H9 (cell line): Measurements from ENCODE around the gene VTN. TPM values are rescaled to one million over a fixed set of nuclear protein-coding genes. Genes with fewer than 3 reads are reported as not detected.
A peak's percentile ranks its signal among the peaks of the same experiment; 100 is the strongest.

ENCODE experiments used
- DNase-seq: peaks from one replicate; pipeline ENCODE4 v3.0.0-alpha.2; 2017
- H2AFZ ChIP-seq: one replicate; pipeline ENCODE4 v1.6.1; 2013; ENCODE audit warnings: mild to moderate bottlenecking, low read length, control low read depth, moderate library complexity
- H2AK5ac ChIP-seq: 2 replicates; pipeline ENCODE4 v1.6.1; 2013; ENCODE audit warnings: low read length, control low read depth, mixed read lengths; ENCODE audit not compliant: insufficient read length
- H2BK120ac ChIP-seq: one replicate; pipeline ENCODE4 v1.6.1; 2013; ENCODE audit warnings: low read depth, mild to moderate bottlenecking, low read length, control low read depth, inconsistent platforms; ENCODE audit not compliant: poor library complexity, severe bottlenecking
- H2BK12ac ChIP-seq: 2 replicates; pipeline ENCODE4 v1.6.1; 2013; ENCODE audit warnings: low read length, control low read depth, mixed read lengths, low read depth; ENCODE audit not compliant: insufficient read length
- H2BK15ac ChIP-seq: 2 replicates; pipeline ENCODE4 v1.6.1; 2013; ENCODE audit warnings: low read depth, low read length, control low read depth
- H2BK20ac ChIP-seq: one replicate; pipeline ENCODE4 v1.6.1; 2013; ENCODE audit warnings: low read depth, mild to moderate bottlenecking, low read length, control low read depth, inconsistent platforms; ENCODE audit not compliant: poor library complexity, severe bottlenecking
- H2BK5ac ChIP-seq: 2 replicates; pipeline ENCODE4 v1.6.1; 2013; ENCODE audit warnings: low read length, control low read depth, mixed read lengths; ENCODE audit not compliant: insufficient read length
- H3K14ac ChIP-seq: 2 replicates; pipeline ENCODE4 v1.6.1; 2013; ENCODE audit warnings: low read length, control low read depth; ENCODE audit not compliant: insufficient read depth
- H3K18ac ChIP-seq: 2 replicates; pipeline ENCODE4 v1.6.1; 2013; ENCODE audit warnings: low read depth, mild to moderate bottlenecking, mixed read lengths, low read length, control low read depth; ENCODE audit not compliant: insufficient read length
- H3K23ac ChIP-seq: 2 replicates; pipeline ENCODE4 v1.6.1; 2013; ENCODE audit warnings: low read length, control low read depth, mixed read lengths, low read depth; ENCODE audit not compliant: insufficient read length
- H3K23me2 ChIP-seq: 2 replicates; pipeline ENCODE4 v1.6.1; 2013; ENCODE audit warnings: low read depth, mild to moderate bottlenecking, mixed read lengths, low read length, control low read depth; ENCODE audit not compliant: insufficient read length, poor library complexity, severe bottlenecking
- H3K27ac ChIP-seq: 2 replicates; pipeline ENCODE4 v1.5.1; 2013; ENCODE audit warnings: low read length, control low read depth, mixed read lengths, low read depth; ENCODE audit not compliant: insufficient read length
- H3K27me3 ChIP-seq: 2 replicates; pipeline ENCODE4 v1.6.1; 2013; ENCODE audit warnings: low read length, control low read depth, inconsistent platforms; ENCODE audit not compliant: insufficient read depth
- H3K4ac ChIP-seq: 2 replicates; pipeline ENCODE4 v1.6.1; 2013; ENCODE audit warnings: low read depth, mild to moderate bottlenecking, control low read depth, inconsistent platforms, low read length, moderate library complexity
- H3K4me1 ChIP-seq: 2 replicates; pipeline ENCODE4 v1.6.1; 2013; ENCODE audit warnings: low read length, control low read depth, inconsistent platforms; ENCODE audit not compliant: insufficient read depth
- H3K4me2 ChIP-seq: 2 replicates; pipeline ENCODE4 v1.6.1; 2013; ENCODE audit warnings: low read length, control low read depth, mixed read lengths; ENCODE audit not compliant: insufficient read length, insufficient read depth
- H3K56ac ChIP-seq: 2 replicates; pipeline ENCODE4 v1.6.1; 2013; ENCODE audit warnings: low read depth, mild to moderate bottlenecking, mixed read lengths, low read length, control low read depth; ENCODE audit not compliant: insufficient read length
- H3K79me1 ChIP-seq: 2 replicates; pipeline ENCODE4 v1.6.1; 2013; ENCODE audit warnings: low read depth, mild to moderate bottlenecking, moderate library complexity, low read length, control low read depth, inconsistent platforms; ENCODE audit not compliant: insufficient read depth, poor library complexity, severe bottlenecking
- H3K79me2 ChIP-seq: 2 replicates; pipeline ENCODE4 v1.6.1; 2013; ENCODE audit warnings: low read length, control low read depth, inconsistent platforms; ENCODE audit not compliant: insufficient read depth
- H3K9ac ChIP-seq: 2 replicates; pipeline ENCODE4 v1.6.1; 2013; ENCODE audit warnings: low read length, control low read depth, mixed read lengths; ENCODE audit not compliant: insufficient read length; ENCODE audit errors: extremely low read depth
- H3K9me3 ChIP-seq: one replicate; pipeline ENCODE4 v1.6.1; 2013; ENCODE audit warnings: low read depth, low read length, inconsistent platforms; ENCODE audit not compliant: control insufficient read depth
- H3T11ph ChIP-seq: one replicate; pipeline ENCODE4 v1.6.1; 2013; ENCODE audit warnings: mild to moderate bottlenecking, low read length, control low read depth, inconsistent platforms
- H4K20me1 ChIP-seq: one replicate; pipeline ENCODE4 v1.6.1; 2013; ENCODE audit not compliant: control insufficient read depth, insufficient read length, insufficient read depth
- H4K5ac ChIP-seq: 2 replicates; pipeline ENCODE4 v1.6.1; 2013; ENCODE audit warnings: low read depth, mild to moderate bottlenecking, mixed read lengths, low read length, control low read depth; ENCODE audit not compliant: insufficient read length
- H4K8ac ChIP-seq: replicated peaks from 2 replicates; pipeline ENCODE4 v1.6.1; 2013; ENCODE audit warnings: low read length, control low read depth, mixed read lengths, low read depth; ENCODE audit not compliant: insufficient read length
- H4K91ac ChIP-seq: 2 replicates; pipeline ENCODE4 v1.6.1; 2013; ENCODE audit warnings: low read depth, mild to moderate bottlenecking, moderate library complexity, mixed read lengths, low read length, control low read depth; ENCODE audit not compliant: insufficient read length
- H3K27ac Mint-ChIP-seq, 3 experiments: 2 replicates in 2 of 3; 3 replicates in 1 of 3; pipeline ENCODE4 v1.8.0; 2020 to 2021; ENCODE audit warnings: mixed read lengths in 3 of 3, mild to moderate bottlenecking in 1 of 3, moderate library complexity in 1 of 3
- H3K27me3 Mint-ChIP-seq: 2 replicates; pipeline ENCODE4 v1.8.0; 2021; ENCODE audit warnings: low read depth, mild to moderate bottlenecking, moderate library complexity, mixed read lengths
- H3K36me3 Mint-ChIP-seq, 3 experiments: 2 replicates in 2 of 3; 3 replicates in 1 of 3; pipeline ENCODE4 v1.8.0; 2020 to 2021; ENCODE audit warnings: low read depth in 3 of 3, mixed read lengths in 3 of 3; ENCODE audit not compliant: insufficient read depth in 1 of 3
- H3K4me1 Mint-ChIP-seq, 2 experiments: 2 replicates each; pipeline ENCODE4 v1.8.0; 2020; ENCODE audit warnings: mixed read lengths in 2 of 2
- H3K4me3 Mint-ChIP-seq, 2 experiments: 2 replicates in 1 of 2; 3 replicates in 1 of 2; pipeline ENCODE4 v1.8.0; 2020 to 2021; ENCODE audit warnings: mild to moderate bottlenecking in 2 of 2, mixed read lengths in 2 of 2, moderate library complexity in 1 of 2
- H3K9me3 Mint-ChIP-seq, 2 experiments: 2 replicates in 1 of 2; 3 replicates in 1 of 2; pipeline ENCODE4 v1.8.0; 2020; ENCODE audit warnings: mild to moderate bottlenecking in 2 of 2, mixed read lengths in 2 of 2, moderate library complexity in 1 of 2
- CTCF ChIP-seq: fragments of 200-600 bp; sonication (generic); conservative IDR thresholded peaks from 3 replicates; pipeline ENCODE4 v1.8.0; 2021; ENCODE audit warnings: antibody characterized with exemption, mild to moderate bottlenecking
- WGBS: extraction: QIAGEN DNeasy Blood & Tissue Kit; methylation state at CpG from one replicate; pipeline ENCODE4 v1.1.7; 2013; ENCODE audit warnings: missing lambda C conversion rate, low lambda C conversion rate, mixed read lengths; ENCODE audit not compliant: insufficient read length; ENCODE audit errors: extremely low coverage; 5-methylcytosine and 5-hydroxymethylcytosine counted together
- total RNA-seq: library from RNA; stranded (reverse); gene quantifications from 2 replicates; pipeline ENCODE4 v1.2.1, GENCODE V29; 2021

VTN gene
- total RNA-seq, 1 experiment from 2014 or later: not detected

GRCh38 chr17:28328325-28328724 lies 41.8 kb downstream of the VTN start:
- Histone ChIP-seq H3K27me3 (no peaks in the 10 kb centered on the region), H2AFZ (no peak overlapping the region), H3K9me3 (no peaks in the 10 kb centered on the region), H2BK5ac (no peak overlapping the region), H2BK15ac (no peak overlapping the region), H2AK5ac (no peak overlapping the region), H3K18ac (no peak overlapping the region), H2BK12ac (no peak overlapping the region), H3K4ac (no peak overlapping the region), H4K8ac (no peak overlapping the region), H3K14ac (no peak overlapping the region), H4K5ac (no peak overlapping the region), H3K9ac (no peak overlapping the region), H3K79me2 (peaks cover 18% of the 10 kb centered on the region; the same call in 1 of the 2 replicates), H3T11ph (no peak overlapping the region), H3K56ac (no peak overlapping the region), H3K4me2 (no peak overlapping the region), H3K23me2 (no peaks in the 10 kb centered on the region), H3K27ac (no peak overlapping the region), H2BK120ac (no peak overlapping the region), H3K4me1 (no peaks in the 10 kb centered on the region), H3K79me1 (peaks cover 9% of the 10 kb centered on the region), H4K20me1 (peaks cover 3% of the 10 kb centered on the region), H2BK20ac (no peak overlapping the region), H3K23ac (no peak overlapping the region), H4K91ac (no peak overlapping the region)
- no peak overlapping the region for H3K27ac Mint-ChIP-seq
- H3K4me3 Mint-ChIP-seq: no peak overlapping the region
- H3K36me3 Mint-ChIP-seq: peaks cover 22 to 44% (median 40%) of the 10 kb centered on the region in 3 experiments; a peak in 6 of 7 replicates
- WGBS: no CpG with 5 or more reads among the region's 4 CpGs
- no peak for TF ChIP-seq CTCF
- H3K4me1 Mint-ChIP-seq: peaks cover 0 to 3% of the 10 kb centered on the region in 2 experiments; a peak in 1 of 4 replicates
- DNase-seq: peak; percentile 24
- H3K27me3 Mint-ChIP-seq: no peaks in the 10 kb centered on the region
- H3K9me3 Mint-ChIP-seq: no peaks in the 10 kb centered on the region
